ACC112 (cell line): Measurements from ENCODE around the gene GPR31.

Experiments used
- H2AFZ ChIP-seq: fragments of 200-600 bp; sonication (generic); one replicate; pipeline ENCODE4 v1.6.0; 2017; ENCODE audit warnings: antibody characterized with exemption, low read length; ENCODE audit not compliant: unreplicated experiment
- H3K27ac ChIP-seq: fragments of 200-600 bp; sonication (generic); 2 replicates; pipeline ENCODE4 v1.5.1; 2014; ENCODE audit warnings: low read depth, mild to moderate bottlenecking, antibody characterized with exemption, low read length, moderate library complexity
- H3K27me3 ChIP-seq: fragments of 200-600 bp; sonication (generic); 2 replicates; pipeline ENCODE4 v1.6.1; 2014; ENCODE audit warnings: mild to moderate bottlenecking, antibody characterized with exemption, low read length, moderate library complexity, mixed read lengths; ENCODE audit not compliant: insufficient read depth
- H3K36me3 ChIP-seq: fragments of 200-600 bp; sonication (generic); 2 replicates; pipeline ENCODE4 v1.6.1; 2016; ENCODE audit warnings: mild to moderate bottlenecking, antibody characterized with exemption, low read length, moderate library complexity, mixed read lengths; ENCODE audit not compliant: insufficient read depth
- H3K4me1 ChIP-seq: fragments of 200-600 bp; sonication (generic); one replicate; pipeline ENCODE4 v1.6.1; 2016; ENCODE audit warnings: low read length, mixed read lengths; ENCODE audit not compliant: insufficient read depth, unreplicated experiment, control insufficient read depth
- H3K4me3 ChIP-seq: fragments of 200-600 bp; sonication (generic); 2 replicates; pipeline ENCODE4 v1.5.1; 2014; ENCODE audit warnings: mild to moderate bottlenecking, low read depth, low read length
- H3K79me2 ChIP-seq: fragments of 200-600 bp; sonication (generic); one replicate; pipeline ENCODE4 v1.6.0; 2016; ENCODE audit warnings: low read length; ENCODE audit not compliant: control insufficient read depth, unreplicated experiment, insufficient read depth

GPR31 gene

GRCh38 chr6:167139761-167140160, 18.0 kb downstream of the GPR31 start:
- Histone ChIP-seq H3K79me2 (no peaks in the 10 kb centered on the region), H3K4me3 (no peak overlapping the region), H3K4me1 (no peaks in the 10 kb centered on the region), H3K27ac (no peak overlapping the region), H3K27me3 (no peaks in the 10 kb centered on the region), H2AFZ (no peak overlapping the region), H3K36me3 (no peaks in the 10 kb centered on the region)

GRCh38 chr6:167137881-167138280, 19.9 kb downstream of the GPR31 start:
- no peaks in the 10 kb centered on the region for H3K36me3 ChIP-seq
- no peaks in the 10 kb centered on the region for H3K27me3 ChIP-seq
- H3K4me1 ChIP-seq, result no peaks in the 10 kb centered on the region
- H3K27ac ChIP-seq, result no peak overlapping the region
- no peak overlapping the region for H2AFZ ChIP-seq
- H3K79me2 ChIP-seq, result no peaks in the 10 kb centered on the region
- H3K4me3 ChIP-seq, result no peak overlapping the region

- H2AFZ ChIP-seq, result no peak overlapping the region
- no peaks in the 10 kb centered on the region for H3K36me3 ChIP-seq
- no peaks in the 10 kb centered on the region for H3K4me1 ChIP-seq
- H3K79me2 ChIP-seq, result no peaks in the 10 kb centered on the region
- H3K4me3 ChIP-seq, result no peak overlapping the region
- no peak overlapping the region for H3K27ac ChIP-seq
- H3K27me3 ChIP-seq, result no peaks in the 10 kb centered on the region
Observed at GRCh38 chr6:167137081-167137480, 20.7 kb downstream of the GPR31 start.

- H3K79me2 ChIP-seq, result no peaks in the 10 kb centered on the region
- H2AFZ ChIP-seq, result no peak overlapping the region
- no peaks in the 10 kb centered on the region for H3K4me1 ChIP-seq
- H3K4me3 ChIP-seq, result no peak overlapping the region
- no peak overlapping the region for H3K27ac ChIP-seq
- H3K27me3 ChIP-seq, result no peaks in the 10 kb centered on the region
- no peaks in the 10 kb centered on the region for H3K36me3 ChIP-seq
Observed at GRCh38 chr6:167136376-167136775, 21.4 kb downstream of the GPR31 start.

- Histone ChIP-seq H3K79me2 (no peaks in the 10 kb centered on the region), H3K4me1 (no peaks in the 10 kb centered on the region), H3K4me3 (no peak overlapping the region), H3K27ac (no peak overlapping the region), H3K36me3 (no peaks in the 10 kb centered on the region), H3K27me3 (no peaks in the 10 kb centered on the region), H2AFZ (no peak overlapping the region)
Observed at GRCh38 chr6:167134448-167135328, 23.1 kb downstream of the GPR31 start.

- Histone ChIP-seq H3K27me3 (no peaks in the 10 kb centered on the region), H3K36me3 (no peaks in the 10 kb centered on the region), H3K79me2 (no peaks in the 10 kb centered on the region), H3K4me3 (no peak overlapping the region), H3K4me1 (no peaks in the 10 kb centered on the region), H2AFZ (no peak overlapping the region), H3K27ac (no peak overlapping the region)
Observed at GRCh38 chr6:167130712-167131684, 26.8 kb downstream of the GPR31 start.

GRCh38 chr6:167130008-167130677, 27.6 kb downstream of the GPR31 start:
- H3K36me3 ChIP-seq, result no peaks in the 10 kb centered on the region
- H3K27ac ChIP-seq, result no peak overlapping the region
- no peak overlapping the region for H2AFZ ChIP-seq
- no peak overlapping the region for H3K4me3 ChIP-seq
- no peaks in the 10 kb centered on the region for H3K79me2 ChIP-seq
- no peaks in the 10 kb centered on the region for H3K27me3 ChIP-seq
- H3K4me1 ChIP-seq, result no peaks in the 10 kb centered on the region

- Histone ChIP-seq H3K27me3 (no peaks in the 10 kb centered on the region), H2AFZ (no peak overlapping the region), H3K36me3 (no peaks in the 10 kb centered on the region), H3K4me1 (no peaks in the 10 kb centered on the region), H3K4me3 (no peak overlapping the region), H3K27ac (no peak overlapping the region), H3K79me2 (no peaks in the 10 kb centered on the region)
Observed at GRCh38 chr6:167129562-167129961, 28.2 kb downstream of the GPR31 start.

GRCh38 chr6:167129159-167129558, 28.6 kb downstream of the GPR31 start:
- H3K79me2 ChIP-seq, result no peaks in the 10 kb centered on the region
- no peaks in the 10 kb centered on the region for H3K4me1 ChIP-seq
- no peak overlapping the region for H3K27ac ChIP-seq

GRCh38 chr6:167127785-167128531, 29.8 kb downstream of the GPR31 start:
- Histone ChIP-seq H3K36me3 (no peaks in the 10 kb centered on the region), H3K4me3 (no peak overlapping the region), H3K79me2 (no peaks in the 10 kb centered on the region), H3K4me1 (no peaks in the 10 kb centered on the region), H3K27me3 (no peaks in the 10 kb centered on the region), H2AFZ (no peak overlapping the region), H3K27ac (no peak overlapping the region)

More at GRCh38 chr6:167129159-167129558, 28.6 kb downstream of the GPR31 start:
- Histone ChIP-seq H3K36me3 (no peaks in the 10 kb centered on the region), H2AFZ (no peak overlapping the region), H3K4me3 (no peak overlapping the region), H3K27me3 (no peaks in the 10 kb centered on the region)
